ENCODE measurements around the gene CCDC39.

CCDC39 gene

DNA sequence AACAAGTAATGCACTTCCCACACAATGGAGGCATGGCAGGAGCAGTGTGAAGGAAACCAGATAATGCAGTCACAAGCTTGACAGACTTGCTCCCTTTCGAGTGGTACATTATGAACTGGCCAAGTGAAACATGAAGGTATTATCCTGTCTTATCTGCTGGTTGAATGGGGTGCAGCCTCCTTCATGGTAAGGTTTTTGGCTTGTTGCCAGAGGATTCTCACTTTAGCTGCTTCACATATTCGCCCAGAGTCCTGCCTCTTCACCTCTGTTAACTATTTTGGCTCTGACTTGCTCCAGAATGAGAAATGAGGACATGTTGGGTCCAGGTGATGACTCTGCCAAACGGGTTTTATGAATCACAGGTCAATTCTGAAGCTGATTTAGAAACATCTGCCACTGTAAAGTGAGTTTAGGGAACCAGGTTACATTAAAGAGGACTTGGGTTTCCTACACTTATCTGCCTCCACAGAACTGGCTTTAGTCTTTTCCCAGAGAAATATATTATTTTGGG is 19.5 kb upstream of the CCDC39 start:
- TF ChIP-seq CTCF (IDR thresholded peaks at IDR 0.05; ENCODE audit: insufficient read depth, low read depth, low read length, missing control alignments), result no peak
- DNase-seq (ENCODE audit: low read depth), result no peak
- H3K4me3 ChIP-seq (ENCODE audit: low read depth, low read length), result no peak overlapping the region

GRCh38 chr3:180694321-180694720 is 15.0 kb upstream of the CCDC39 start:
- TF ChIP-seq CTCF (IDR thresholded peaks at IDR 0.05; ENCODE audit: insufficient read depth, low read depth, low read length, missing control alignments), result no peak
- DNase-seq (ENCODE audit: low read depth), result no peak
- H3K4me3 ChIP-seq (ENCODE audit: low read depth, low read length), result no peak overlapping the region

DNA sequence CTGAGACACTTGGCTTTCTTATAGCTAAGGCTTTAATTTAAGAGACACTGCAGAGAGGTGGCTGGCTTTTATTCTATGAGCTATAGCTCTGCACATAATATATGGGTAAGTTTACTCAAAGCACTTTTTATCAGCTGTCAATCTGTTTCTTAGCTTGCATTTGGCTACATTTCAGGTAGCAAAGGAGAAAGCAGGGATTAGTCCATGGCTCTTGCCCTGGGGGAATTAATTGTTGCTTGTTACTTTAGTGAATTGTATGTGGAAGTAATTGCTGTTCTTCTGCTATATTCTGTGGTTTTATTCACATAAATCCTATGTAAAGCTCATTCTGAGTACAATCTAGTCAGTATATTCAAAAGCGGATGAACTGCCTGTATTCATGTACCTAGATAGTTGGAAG is 14.4 kb upstream of the CCDC39 start:
- DNase-seq (ENCODE audit: low read depth), result no peak
- no peak for TF ChIP-seq CTCF (IDR thresholded peaks at IDR 0.05; ENCODE audit: insufficient read depth, low read depth, low read length, missing control alignments)
- no peak overlapping the region for H3K4me3 ChIP-seq (ENCODE audit: low read depth, low read length)

DNA sequence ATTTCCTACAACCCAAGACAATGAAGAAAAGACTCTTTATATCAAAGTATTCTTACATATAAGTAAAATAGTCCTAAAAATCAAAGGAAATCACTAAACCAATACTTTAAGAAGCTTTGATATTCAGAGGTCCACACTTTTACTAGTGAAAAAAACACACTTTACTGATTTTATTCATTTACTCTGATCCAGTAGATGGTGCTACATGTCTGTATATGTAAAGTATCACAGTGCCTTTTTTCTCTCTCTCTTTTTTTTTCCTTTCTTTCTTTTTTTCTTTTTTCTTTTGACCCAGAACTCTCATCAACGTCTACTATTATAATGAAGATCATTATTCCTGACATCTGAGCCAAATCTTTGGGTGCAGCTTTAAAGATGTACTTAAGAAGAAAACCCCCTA is 10.8 kb upstream of the CCDC39 start:
- DNase-seq (ENCODE audit: low read depth), result no peak
- TF ChIP-seq CTCF (IDR thresholded peaks at IDR 0.05; ENCODE audit: insufficient read depth, low read depth, low read length, missing control alignments), result peak; percentile 8
- H3K4me3 ChIP-seq (ENCODE audit: low read depth, low read length), result no peak overlapping the region

DNA sequence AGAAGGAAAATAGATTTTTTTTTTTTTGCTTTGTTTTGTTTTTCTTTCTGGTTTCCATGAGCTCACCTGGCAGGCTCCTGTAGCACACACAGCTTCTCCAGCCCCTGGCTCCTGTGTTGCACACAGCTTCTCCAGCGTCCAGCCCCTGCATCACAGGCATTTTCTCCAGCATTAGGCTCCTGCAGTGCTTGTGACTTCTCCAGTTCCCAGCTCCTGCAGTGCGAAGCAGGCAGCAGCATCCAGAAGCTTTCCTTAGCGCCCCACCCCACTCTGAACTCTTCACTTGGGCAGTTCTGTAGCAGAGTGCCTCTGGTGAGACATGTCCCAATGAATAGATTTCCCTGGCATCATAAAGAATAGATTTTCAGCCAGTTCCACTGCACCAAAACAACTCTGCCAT is 5.5 kb upstream of the CCDC39 start:
- TF ChIP-seq CTCF (IDR thresholded peaks at IDR 0.05; ENCODE audit: insufficient read depth, low read depth, low read length, missing control alignments), result no peak
- DNase-seq (ENCODE audit: low read depth), result no peak
- no peak overlapping the region for H3K4me3 ChIP-seq (ENCODE audit: low read depth, low read length)

DNA sequence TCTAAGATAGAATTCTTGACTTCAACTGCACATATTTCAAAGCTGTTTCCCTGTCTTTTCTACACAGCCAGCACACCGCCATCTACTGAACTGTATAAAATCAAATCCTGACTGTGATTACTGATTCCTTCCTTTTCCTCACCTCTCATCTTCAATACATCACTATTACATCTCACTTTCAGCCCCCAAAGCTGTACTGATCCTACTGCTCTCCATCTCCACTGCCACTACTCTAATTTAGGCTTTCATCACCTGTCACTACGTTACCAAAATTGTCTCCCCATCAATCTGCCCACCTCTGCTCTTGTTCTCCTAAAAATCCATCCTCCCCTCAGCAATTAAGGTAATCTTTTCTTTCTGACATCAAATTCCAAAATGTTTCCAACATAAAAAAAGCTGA is 4.5 kb upstream of the CCDC39 start:
- TF ChIP-seq CTCF (IDR thresholded peaks at IDR 0.05; ENCODE audit: insufficient read depth, low read depth, low read length, missing control alignments), result no peak
- DNase-seq (ENCODE audit: low read depth), result no peak
- H3K4me3 ChIP-seq (ENCODE audit: low read depth, low read length), result no peak overlapping the region

GRCh38 chr3:180680097-180680430 is 775 bp upstream of the CCDC39 start:
- peak; percentile 61 for DNase-seq (ENCODE audit: low read depth)
- peak overlapping the region; percentile 79 for H3K4me3 ChIP-seq (ENCODE audit: low read depth, low read length)
- peak; percentile 50 for TF ChIP-seq CTCF (IDR thresholded peaks at IDR 0.05; ENCODE audit: insufficient read depth, low read depth, low read length, missing control alignments)
